Activated CD4-positive, CD25-positive, alpha-beta regulatory T cell treated with anti-CD3 and anti-CD28 coated beads, Interleukin-2, amount 50 U/mL, for 16 hours (primary cell): ENCODE measurements around the gene RBM39.
"Not testable (repeated sequence)": the region's sequence is repeated elsewhere in the genome, so short reads cannot be mapped to it uniquely, and the experiment has no call there.

Source experiments
- DNase-seq: peaks from one replicate; pipeline ENCODE4 v3.0.0-alpha.2; 2020; ENCODE audit warnings: low read depth, low spot score

The RBM39 gene

GRCh38 chr20:35726842-35727711, 15.0 kb downstream of the RBM39 start:
- DNase-seq = no peak

- no peak for DNase-seq
Observed at GRCh38 chr20:35724321-35725230, 17.5 kb downstream of the RBM39 start.

GRCh38 chr20:35723652-35724320, 18.3 kb downstream of the RBM39 start:
- not testable (repeated sequence) for DNase-seq

- DNase-seq = not testable (repeated sequence)
Observed at GRCh38 chr20:35723275-35723639, 18.8 kb downstream of the RBM39 start.

- DNase-seq = no peak
Observed at GRCh38 chr20:35721621-35722020, 20.4 kb downstream of the RBM39 start.

- DNase-seq = no peak
Observed at GRCh38 chr20:35721219-35721618, 20.8 kb downstream of the RBM39 start.

- DNase-seq = no peak
Observed at GRCh38 chr20:35720165-35721123, 21.6 kb downstream of the RBM39 start.

- DNase-seq = no peak
Observed at GRCh38 chr20:35719717-35720116, 22.3 kb downstream of the RBM39 start.

GRCh38 chr20:35718972-35719635, 23.0 kb downstream of the RBM39 start:
- no peak for DNase-seq

- DNase-seq = not testable (repeated sequence)
Observed at GRCh38 chr20:35718321-35718720, 23.7 kb downstream of the RBM39 start.

GRCh38 chr20:35716330-35716729, 25.7 kb downstream of the RBM39 start:
- DNase-seq = no peak

GRCh38 chr20:35715652-35716051, 26.4 kb downstream of the RBM39 start:
- DNase-seq = no peak

- DNase-seq = no peak
Observed at GRCh38 chr20:35714127-35714526, 27.9 kb downstream of the RBM39 start.

GRCh38 chr20:35713120-35713519, 28.9 kb downstream of the RBM39 start:
- not testable (repeated sequence) for DNase-seq

GRCh38 chr20:35711588-35712209, 30.4 kb downstream of the RBM39 start:
- no peak for DNase-seq

- no peak for DNase-seq
Observed at GRCh38 chr20:35710884-35711587, 31.0 kb downstream of the RBM39 start.

GRCh38 chr20:35710039-35710438, 32.0 kb downstream of the RBM39 start:
- DNase-seq = no peak

GRCh38 chr20:35709259-35709658, 32.8 kb downstream of the RBM39 start:
- no peak for DNase-seq

- no peak for DNase-seq
Observed at GRCh38 chr20:35708502-35708901, 33.6 kb downstream of the RBM39 start.
